GM18951 (cell line): ENCODE data around the gene DOCK11.

ENCODE experiments used
- POLR2A ChIP-seq: IDR thresholded peaks from 4 replicates; pipeline ENCODE4 v1.6.1; 2011; ENCODE audit warnings: mild to moderate bottlenecking; ENCODE audit not compliant: insufficient read length, insufficient read depth; ENCODE audit errors: extremely low read depth
- in situ Hi-C: fragments of 300-500 bp; cut with MboI; formaldehyde crosslinking; loops from one replicate; pipeline ENCODE4 v1.12.0; 2022; ENCODE audit warnings: low sequenced_read_pairs, mixed read lengths, inconsistent platforms; ENCODE audit not compliant: unreplicated experiment

The DOCK11 gene

GRCh38 chrX:118665204-118665603 lies 169.6 kb downstream of the DOCK11 start:
- in situ Hi-C loops: no loop called here
- no peak for TF ChIP-seq POLR2A

DNA sequence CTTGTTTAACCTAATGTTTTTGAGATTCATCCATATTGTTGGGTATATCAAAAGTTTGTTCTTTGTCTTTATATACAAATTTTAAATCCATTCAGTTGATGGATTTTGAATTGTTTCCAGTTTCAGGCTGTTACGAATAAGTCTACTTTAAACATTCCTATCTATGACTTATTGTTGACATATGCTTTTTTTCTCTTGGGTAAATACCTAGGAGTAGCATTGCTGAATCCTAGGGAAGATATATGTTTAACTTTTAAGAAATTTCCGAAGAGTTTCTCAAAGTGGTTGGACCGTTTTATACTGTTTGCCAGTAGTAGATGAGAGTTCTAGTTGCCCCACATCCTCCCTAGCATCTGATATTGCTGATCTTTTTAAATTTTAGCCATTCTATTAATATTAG lies 170.9 kb downstream of the DOCK11 start:
- in situ Hi-C loops: no loop called here
- TF ChIP-seq POLR2A: no peak

DNA sequence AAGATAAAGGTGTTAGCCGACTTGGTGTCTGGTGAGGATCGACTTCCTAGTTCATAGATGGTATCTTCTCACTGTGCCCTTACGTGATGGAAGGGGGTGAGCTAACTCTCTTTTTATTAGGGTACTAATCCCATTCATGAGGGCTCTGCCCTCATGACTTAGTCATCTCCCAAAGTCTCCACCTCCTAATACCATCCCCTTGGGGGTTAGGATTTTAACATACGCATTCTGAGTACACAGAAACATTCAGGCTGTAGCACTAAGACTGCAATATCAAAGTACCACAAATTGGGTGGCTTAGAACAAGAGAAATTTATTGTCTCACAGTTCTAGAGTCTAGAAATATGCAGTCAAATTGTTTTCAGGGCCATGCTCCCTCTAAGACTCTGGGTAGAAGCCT lies 173.8 kb downstream of the DOCK11 start:
- in situ Hi-C loops: no loop called here
- no peak for TF ChIP-seq POLR2A

DNA sequence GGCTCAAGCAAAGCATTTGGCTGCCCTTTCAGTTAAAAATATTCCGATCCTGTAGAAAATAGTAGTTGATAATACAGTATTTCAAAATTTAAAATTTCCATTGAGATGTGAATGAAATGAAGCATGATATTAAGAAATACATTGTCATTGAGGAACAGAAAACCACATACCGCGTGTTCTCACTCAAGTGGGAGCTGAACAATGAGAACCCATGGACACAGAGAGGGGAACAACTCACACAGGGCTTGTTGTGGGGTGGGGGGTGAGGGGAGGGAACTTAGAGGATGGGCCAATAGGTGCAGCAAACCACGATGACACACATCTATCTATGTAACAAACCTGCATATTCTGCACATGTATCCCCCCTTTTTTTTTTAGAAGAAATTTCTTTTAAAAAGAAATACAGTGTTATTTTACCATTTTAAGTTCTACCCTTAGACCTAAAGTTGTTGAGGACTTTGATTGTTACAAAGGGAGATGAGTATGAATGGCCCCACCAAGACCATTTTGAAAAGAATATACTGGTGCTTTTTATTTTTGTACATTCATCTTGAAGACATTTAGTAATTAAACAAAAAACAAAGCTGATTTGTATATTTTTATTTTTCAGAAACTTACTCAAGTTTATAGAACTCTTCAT lies 179.8 kb downstream of the DOCK11 start:
- TF ChIP-seq POLR2A: no peak

GRCh38 chrX:118675966-118676349 lies 180.3 kb downstream of the DOCK11 start:
- in situ Hi-C loops: no loop called here
- no peak for TF ChIP-seq POLR2A

More for the DNA sequence above, 179.8 kb downstream of the DOCK11 start:
- in situ Hi-C loops: no loop called here

GRCh38 chrX:118677318-118677717 lies 181.7 kb downstream of the DOCK11 start:
- TF ChIP-seq POLR2A: no peak
- in situ Hi-C loops: no loop called here

DNA sequence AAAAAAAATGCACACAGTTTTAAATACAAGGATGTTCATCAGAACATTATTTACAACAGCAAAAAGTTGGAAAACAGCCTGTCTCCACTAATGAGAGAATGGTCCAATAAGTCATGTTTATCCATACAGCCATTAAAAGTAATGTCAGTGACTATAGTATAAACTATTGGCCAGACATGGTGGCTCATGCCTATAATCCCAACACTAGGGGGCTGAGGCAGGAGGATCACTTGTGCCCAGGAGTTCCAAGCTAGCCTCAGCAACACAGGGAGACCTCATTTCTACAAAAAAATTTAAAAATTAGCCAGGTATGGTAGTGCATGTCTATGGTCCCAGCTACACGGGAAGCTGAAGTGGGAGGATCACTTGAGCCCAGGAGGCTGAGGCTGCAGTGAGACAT lies 183.7 kb downstream of the DOCK11 start:
- in situ Hi-C loops: no loop called here
- TF ChIP-seq POLR2A: no peak

GRCh38 chrX:118682258-118683014 lies 186.8 kb downstream of the DOCK11 start:
- TF ChIP-seq POLR2A: no peak
- in situ Hi-C loops: no loop called here

GRCh38 chrX:118685393-118685792 lies 189.8 kb downstream of the DOCK11 start:
- in situ Hi-C loops: no loop called here
- no peak for TF ChIP-seq POLR2A

- in situ Hi-C loops: no loop called here
- no peak for TF ChIP-seq POLR2A
These were observed 193.3 kb downstream of the DOCK11 start for GRCh38 chrX:118688935-118689334.

GRCh38 chrX:118693843-118694242 lies 198.2 kb downstream of the DOCK11 start:
- in situ Hi-C loops: no loop called here
- TF ChIP-seq POLR2A: no peak

DNA sequence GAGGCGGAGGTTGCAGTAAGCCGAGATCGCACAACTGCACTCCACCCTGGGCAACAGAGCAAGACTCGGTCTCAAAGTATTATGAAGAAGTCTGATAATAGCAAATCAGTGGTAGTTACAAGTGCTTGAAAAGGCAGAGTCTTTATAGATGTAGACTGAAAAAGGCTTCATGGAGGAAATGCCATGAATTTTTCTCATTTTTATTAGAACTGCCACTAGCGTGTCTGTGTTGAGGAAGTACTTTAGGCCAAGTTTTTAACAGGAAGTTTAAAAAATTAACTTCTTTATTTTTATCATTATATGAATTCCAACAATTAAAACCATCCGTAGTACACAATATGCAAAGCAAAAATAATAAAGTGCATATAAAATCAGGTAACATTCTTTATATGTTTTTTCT lies 199.0 kb downstream of the DOCK11 start:
- TF ChIP-seq POLR2A: no peak
- in situ Hi-C loops: no loop called here

GRCh38 chrX:118698516-118699170 lies 203.0 kb downstream of the DOCK11 start:
- no peak for TF ChIP-seq POLR2A
- in situ Hi-C loops: no loop called here

DNA sequence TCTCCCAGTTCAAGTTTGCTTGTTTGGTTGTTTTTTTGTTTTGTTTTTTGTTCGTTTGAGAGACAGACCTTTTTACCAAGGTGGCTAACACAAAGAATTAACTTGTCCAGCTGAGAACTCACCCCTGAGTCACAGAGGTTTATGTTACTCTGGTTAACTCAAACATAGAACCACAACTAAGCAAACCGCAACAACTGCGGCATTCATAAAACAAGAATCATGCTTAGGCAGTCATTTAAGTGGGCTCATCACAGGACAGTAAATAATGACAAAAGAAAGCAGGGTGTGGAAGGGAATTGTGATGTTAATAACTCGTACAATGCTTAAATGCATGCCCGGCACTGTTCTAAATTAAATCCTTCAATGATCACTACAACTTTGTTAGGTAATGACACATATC lies 207.1 kb downstream of the DOCK11 start:
- no peak for TF ChIP-seq POLR2A
- in situ Hi-C loops: no loop called here
